ENCODE data around the gene SKA2.

DNA sequence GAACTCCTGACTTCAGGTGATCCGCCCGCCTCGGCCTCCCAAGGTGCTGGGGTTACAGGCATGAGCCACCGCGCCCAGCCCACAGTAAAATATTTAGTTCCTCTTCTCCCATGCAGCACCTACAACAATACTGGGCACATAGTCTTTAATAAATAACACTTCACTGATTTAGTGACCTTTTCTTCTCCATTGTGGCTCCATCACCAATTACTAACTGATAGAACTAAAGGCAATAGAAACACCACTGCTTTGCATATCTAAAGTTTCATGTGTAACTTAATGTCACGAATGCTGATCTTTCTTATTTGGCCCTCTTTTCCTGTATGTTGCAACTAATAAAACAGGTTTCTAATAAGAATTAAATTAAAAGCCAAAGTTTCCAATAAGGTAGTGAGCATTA is 87.2 kb downstream of the SKA2 start:
- TF ChIP-seq EZH2 (IDR thresholded peaks at IDR 0.05) = no peak
- TF ChIP-seq POLR2AphosphoS5 (IDR thresholded peaks at IDR 0.05; ENCODE audit: borderline replicate concordance, low read depth, low read length) = no peak

Measured in SK-N-MC (cell line).